NCI-H187 (cell line): ENCODE data around the gene NMRAL1.

Experiments
- DNase-seq, 2 experiments: peaks; one replicate each; lab custom pipeline; 2025; lab: John Stamatoyannopoulos, UW

The NMRAL1 gene

DNA sequence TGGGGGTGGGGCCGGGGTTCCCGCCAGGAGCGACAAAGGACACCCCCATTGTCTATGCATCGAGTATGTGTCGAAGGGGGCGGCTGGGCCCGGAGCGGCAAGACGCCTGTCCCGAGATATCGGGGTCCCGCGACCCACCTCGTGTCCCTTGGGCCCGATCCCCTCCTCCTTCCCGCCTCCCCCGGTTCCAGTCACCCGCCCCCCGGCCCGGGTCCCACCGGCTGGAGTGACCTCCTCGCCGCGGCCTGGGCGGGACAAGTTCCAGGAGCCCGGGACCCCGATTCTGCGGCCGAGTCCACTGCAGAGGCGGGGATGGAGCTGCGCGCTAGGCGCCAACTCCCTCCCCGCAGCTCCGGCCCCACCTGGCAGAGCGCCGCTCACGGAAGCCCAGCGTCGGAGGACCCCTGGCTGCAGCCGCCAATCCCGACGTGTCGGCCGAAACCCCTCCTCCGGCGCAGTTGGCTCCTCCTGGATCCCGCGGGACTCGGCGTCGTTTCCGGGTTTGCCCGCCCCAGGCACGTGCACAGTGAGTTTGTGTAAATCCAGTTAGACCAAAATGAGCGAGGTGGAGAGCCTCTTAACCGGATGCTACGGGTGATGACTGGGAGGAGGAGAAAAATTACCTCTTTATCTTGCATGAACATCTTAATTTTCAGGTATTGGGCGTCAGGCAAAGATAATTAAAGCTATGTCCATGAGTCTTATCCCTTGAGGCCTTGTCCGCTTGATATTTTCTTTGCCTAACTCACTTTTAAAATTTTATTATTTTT is at the start of gene NMRAL1:
Gene NMRAL1, minus strand, starts transcription at position 434 of the 770 bp plus-strand sequence. CDS start 493 bp downstream, outside the sequence.
- DNase-seq: peak; percentile 38 to 69

DNA sequence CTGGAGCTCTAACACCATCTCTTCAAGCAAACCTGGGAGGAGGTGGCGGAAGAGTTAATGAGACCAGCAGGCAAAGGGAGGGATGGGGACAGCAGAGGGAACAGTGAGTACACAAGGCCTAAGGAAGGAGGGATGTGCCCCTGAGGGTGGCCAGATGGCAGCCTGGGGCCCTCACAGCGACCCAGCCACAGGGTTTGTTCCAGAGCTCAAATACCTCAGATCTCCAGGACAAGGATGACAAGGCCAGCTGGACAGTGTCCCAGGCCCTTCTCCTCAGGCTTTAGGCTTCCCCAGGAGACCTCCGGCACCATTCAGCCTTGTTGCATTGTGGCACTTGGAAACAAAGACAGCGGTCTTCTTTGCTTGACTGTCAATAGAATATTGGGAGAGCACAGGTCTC is 49.3 kb upstream of the NMRAL1 start:
- DNase-seq: no peak

DNA sequence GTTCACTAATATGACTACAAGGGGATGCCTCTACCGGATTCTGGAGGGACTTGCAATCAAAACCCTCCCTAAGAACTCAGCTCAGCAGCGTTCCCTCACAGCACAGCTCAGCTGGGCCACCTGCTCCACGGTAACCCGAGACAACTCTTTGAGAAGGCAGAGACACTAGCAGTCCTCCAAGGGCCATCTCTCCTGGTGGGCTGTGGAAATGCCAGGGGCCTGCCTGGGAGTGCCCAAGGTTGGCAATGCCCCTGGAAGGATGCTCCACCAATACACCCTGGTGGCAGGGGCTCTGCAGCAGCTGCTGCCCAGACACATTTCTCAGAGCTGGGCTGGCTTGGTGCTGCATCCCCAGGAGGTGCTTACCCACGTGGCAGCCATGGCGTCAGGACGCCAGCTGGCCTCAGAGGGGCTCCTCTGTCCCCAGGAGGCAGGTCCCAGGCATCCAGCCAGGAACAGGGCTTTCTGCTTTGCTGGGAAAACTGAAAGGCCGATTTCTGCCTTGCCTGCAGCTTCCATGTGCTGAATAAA is 47.7 kb upstream of the NMRAL1 start:
- no peak for DNase-seq

DNA sequence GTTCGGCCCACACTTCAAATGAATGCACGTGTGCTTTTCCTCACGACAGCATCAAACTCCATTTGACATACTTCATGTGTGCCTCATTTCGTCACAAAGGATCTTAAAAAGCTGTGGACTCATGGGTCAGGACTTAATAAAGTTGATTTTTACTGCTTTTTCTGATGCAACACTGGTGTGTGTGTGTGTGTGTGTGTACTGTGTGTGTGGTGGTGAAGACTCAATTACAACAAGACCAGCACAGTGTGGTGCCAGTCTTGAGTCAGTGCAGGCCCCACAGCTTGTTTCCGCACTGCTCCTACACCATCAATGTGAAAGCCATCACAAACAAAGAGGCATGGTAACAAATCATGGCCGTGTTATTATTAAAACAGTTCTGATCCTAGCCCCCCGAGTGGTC is 46.5 kb upstream of the NMRAL1 start:
- DNase-seq: no peak

DNA sequence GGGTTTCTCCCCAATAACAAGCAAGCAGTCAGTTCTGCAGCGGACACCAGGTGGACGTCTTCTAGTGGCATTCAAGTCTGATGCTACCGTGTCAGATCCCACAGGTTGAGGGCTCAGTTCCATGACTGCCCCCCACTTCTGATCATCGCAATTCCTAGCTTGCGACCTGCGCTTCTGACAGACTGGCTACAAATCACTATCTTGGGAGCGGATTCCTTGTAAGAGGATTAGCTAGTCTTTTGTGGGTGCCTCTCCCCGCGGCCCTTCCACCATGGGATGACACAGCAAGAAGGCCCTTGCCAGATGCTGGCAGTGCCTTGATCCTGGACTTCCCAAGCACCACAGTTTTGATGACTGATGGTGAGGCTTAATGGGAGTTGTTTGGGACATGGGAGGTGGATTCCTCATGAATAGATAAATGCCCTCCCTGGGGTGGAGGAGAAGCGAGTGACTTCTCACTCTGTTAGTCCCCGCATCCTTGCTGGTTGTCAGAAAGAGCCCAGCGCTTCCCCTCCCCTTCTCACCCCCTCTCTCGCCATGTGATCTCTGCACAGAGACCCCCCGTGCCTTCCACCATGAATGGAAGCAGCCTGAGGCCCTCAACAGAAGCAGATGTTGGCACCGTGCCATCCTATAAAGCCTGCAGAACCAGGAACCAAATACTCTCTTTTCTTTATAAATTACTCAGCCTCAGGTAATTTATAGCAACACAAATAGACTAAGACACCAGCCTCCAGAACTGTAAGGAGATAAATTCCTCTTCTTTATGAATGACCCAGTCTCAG is 45.0 kb upstream of the NMRAL1 start:
- no peak for DNase-seq

DNA sequence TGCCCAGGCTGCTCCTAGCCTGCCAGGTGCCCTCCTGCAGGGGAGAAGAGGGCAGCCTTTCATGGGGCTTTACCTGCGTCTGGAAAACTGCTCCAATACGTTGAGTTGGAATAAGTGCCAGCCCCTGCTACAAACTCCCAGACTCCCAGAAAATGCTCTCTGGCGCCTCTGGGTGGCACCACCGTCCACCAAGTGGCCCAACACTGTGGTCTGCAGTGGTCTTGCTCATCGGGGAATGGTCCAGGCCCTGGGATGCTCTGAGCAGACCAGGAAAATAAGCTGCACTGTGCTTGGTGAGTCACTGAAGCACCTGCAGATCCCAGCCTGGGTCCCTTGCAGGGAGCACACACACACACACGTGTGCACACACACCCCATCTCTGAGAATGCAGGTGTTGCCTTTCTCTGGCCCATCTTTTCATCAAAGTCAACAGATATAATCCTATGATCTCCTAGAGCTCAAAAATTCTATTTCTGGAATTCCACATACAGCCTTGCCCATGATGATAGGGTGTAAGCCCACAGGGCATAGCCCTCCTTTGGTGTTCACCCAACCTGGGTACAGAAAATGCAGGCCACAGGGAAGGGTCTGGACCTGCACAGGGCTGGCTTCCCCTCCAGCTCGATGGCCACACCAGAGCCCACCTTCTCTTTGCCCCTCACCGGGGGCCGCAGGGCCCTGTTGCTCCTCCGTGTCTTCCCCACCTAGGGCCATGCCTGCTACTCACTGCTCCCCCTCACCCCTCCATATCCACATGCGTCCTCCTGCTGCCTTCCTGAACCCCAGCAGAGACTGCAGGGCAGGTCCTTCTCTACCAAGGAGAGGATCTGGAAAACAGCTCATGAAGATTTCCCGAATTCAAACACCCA is 43.6 kb upstream of the NMRAL1 start:
- no peak for DNase-seq

DNA sequence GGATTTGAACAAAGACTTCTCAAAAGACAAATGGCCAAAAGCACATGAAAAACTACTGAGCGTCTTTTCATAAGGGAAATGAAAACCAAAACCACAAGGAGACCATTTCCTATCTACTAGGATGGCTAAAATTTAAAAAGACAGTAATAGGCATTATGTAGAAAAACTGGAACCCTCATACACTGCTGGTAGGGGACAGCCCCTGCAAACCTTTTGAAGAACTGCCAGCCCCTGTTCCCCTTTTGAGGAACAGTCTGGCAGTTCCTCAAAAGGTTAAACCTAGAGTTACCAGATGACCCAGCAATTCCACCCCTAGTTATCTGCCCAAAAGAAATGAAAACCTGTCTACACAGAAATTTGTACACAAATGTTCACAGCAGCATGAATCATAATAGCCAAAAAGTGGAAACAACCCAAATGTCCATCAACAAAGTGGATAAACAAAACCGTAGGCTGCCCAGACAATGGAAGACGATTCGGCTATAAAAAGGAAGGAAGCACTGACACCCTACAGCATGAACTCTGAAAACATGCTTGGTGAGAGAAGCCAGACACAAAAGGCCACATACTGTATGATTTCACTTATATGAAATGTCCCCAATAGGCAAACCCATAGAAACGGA is 41.3 kb upstream of the NMRAL1 start:
- no peak for DNase-seq

DNA sequence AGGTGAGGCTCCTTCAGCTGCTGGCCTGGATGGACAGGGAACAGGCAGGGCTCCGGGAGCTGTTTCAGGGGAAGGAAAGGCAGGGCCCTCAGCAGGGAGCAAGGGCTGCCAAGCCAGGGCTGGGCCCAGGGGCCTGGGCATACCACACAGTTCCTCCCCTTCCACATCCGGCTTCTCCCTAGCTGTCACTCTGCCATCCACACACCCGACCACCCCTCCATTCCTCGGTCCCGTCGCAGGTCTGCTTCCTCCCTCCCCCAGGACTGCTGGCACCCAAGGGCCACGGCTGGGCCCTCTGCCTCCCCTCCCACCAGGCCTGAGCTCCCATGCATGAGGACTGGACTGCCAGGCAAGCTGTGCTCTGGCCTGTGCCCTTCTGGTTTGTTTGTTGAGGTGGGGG is 40.2 kb upstream of the NMRAL1 start:
- DNase-seq: no peak

DNA sequence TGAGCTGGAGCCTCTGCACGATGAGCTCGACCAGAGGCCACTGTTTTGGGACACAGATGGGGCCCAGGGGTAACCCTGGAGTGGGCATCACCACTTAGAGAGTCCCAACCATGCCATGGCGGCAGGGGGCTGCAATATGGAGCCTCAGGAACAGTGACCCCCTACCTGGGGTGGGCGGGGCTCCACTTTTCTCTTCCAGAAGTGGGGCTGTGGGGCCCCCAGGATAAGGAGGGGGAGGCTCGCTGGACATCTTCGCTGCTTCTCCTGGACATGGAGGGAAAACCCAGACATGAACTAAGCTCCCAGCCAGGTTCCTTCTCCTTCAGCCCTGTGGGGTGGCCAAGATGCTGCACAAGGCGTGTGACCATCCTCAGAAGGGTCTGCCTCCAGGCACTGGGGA is 39.5 kb upstream of the NMRAL1 start:
- no peak for DNase-seq

DNA sequence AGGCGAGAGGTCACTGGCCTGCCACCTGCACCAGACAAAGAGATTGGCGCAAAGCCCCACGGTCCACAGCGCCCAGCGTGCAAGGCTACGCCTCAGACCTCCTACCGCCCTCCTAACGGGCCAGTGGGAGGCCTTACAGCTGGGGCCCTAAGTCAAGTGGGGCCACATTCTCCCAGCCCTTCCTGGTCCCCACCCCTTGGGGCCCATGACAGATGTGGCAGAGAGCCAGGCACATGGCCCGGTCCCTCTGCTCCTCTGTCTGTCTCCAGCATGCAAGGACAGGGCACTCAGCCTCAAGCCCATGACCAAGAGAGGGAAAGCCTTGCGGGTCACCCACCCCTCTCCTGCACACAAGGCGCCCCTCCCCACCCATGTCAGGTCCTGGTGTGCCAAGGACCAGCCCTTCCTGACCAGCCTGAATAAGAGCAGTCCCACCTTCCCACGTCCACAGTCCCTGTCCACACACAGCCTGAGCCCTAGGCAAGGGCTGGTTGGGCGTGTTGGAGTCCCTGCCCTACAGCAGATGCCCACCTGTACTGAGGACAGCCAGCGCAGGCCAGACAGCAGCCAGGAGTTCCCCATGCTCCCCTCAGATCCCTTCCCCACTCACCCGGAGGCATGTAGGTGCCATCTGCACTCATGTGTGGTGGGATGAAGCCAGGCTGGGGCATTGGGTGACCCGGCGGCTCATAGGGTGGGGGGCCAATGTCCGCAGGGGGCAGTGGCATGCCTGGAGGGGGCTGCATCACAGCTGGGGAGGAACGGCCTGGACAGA is 38.8 kb upstream of the NMRAL1 start:
- no peak for DNase-seq

DNA sequence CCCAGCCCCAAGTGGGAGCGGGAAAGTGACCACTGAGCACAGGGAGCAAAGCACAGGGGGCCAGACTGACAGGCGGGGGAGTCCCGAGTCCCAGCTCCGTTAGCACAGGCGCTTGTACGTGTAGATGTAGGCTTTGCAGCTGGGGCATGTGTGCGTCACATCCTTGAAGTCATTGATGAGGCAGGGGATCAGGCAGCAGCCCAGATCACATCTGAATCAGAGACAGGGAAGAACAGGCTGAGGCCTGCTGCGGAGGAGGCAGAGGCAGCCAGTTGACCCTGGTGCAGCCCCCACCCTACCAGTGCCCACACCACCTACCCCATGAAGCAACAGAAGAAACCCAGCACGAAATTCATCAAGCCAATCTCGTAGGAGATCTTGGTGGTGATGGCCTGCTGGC is 38.0 kb upstream of the NMRAL1 start:
- no peak for DNase-seq

DNA sequence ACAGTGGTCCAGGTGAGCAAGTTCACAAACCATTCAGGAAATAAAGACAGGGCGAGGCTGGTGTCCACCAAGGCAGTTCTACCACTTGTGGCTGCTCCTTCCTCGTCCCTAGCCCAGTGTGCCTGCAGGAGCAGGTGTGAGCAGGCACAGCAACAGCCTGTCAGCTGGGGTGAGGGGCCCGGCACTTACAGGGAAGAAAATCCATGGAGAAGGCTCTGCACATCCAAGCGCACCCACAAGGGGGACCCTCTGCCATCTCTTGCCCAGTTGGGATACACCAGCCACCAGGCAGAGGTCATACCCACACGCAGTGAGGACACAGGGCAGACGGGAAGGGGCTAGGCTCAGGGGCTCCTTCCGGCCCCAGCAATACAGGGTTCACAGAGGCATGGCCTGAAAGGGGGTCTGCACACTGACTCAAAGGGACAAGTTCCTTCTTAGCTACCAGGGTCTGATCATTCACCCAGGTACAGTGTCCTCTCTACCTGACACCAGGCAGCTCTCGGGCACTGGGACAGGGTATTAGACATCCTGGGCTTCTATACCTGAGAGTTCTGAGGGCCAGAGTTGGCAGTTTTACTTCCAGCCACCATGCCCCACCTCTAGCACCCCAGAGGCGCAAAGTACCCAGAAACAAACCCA is 37.1 kb upstream of the NMRAL1 start:
- DNase-seq: no peak

DNA sequence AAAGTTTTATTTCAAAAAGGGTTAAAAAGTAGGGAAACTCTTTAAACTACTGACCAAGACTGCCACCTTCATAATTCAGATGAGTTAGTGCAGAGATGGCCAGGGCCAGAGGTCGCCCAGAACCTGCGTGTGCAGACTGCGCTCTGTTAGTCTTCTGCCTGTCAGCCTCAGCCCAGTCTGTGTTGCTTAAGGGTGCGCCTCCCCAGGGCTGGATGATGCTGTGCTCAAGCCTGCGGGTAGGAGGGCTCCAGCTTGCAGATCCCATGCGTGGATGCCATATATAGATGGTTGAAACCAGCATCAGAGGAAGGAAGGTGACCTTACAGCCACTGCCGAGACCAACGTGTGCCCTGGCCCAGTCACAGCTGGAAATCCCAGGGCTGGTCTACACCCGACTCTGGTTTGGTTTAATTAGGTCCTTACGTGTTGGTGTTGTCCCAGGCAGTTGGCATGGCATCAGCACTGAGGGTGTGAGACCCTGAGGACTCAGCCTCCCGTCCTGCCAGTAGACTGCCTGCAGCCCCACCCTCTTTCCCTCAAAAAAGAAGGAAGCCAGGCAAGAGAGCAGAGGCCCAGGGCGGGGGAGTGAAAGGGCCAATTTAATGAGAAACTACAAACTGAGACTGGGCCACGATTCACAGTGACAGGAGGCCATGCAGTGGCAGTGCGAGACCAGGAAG is 36.5 kb upstream of the NMRAL1 start:
- no peak for DNase-seq

DNA sequence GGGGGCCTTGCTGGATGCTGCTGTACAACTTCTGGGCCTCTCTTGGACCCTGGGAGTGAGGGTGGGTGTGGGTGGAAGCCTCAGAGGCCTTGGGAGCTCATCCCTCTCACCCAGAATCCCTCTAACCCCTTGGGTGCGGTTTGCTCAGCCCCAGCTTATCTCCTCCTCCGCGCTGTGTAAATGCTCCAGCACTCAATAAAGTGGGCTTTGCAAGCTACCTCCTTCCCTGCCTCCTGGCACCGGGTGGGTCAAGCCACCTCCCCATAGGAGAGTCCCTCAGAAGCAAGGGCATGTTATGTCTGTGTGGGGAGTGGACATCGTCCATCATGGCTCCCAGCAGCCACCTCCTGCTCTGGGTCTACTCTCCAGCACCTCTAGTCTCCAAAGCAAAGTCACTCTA is 35.7 kb upstream of the NMRAL1 start:
- DNase-seq: no peak

DNA sequence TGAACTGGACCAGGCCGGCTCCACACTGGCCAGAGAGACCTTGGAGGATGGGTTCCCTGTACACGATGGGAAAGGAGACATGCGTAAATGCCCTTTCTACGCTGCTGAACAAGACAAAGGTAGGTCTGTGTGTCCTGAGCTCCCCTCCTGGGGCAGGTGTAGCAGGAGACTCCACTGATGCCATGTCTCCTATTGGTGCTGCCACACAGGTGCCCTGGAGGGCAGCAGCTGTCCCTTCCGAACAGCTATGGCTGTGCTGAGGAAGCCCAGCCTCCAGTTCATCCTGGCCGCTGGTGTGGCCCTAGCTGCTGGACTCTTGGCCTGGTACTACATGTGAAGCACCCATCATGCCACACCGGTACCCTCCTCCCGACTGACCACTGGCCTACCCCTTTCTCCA is 35.0 kb upstream of the NMRAL1 start:
- no peak for DNase-seq

DNA sequence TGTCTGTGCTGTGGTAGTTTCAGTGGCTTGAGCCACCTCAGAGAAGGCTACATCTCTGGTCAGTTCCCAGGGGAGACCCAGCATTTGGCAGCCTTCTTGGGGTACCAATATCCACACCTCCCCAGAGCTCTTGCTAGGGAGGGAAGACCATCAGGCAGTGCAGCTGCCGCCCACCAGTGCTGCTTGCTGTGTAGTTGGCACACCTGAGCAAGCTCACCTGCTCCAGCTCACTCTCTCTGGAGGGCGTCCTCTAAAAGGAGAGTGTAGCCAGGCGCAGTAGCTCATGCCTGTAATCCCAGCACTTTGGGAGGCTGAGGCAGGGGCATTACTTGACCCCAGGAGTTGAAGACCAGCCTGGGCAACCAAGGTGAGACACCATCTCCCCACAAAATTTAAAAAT is 34.4 kb upstream of the NMRAL1 start:
- DNase-seq: no peak

DNA sequence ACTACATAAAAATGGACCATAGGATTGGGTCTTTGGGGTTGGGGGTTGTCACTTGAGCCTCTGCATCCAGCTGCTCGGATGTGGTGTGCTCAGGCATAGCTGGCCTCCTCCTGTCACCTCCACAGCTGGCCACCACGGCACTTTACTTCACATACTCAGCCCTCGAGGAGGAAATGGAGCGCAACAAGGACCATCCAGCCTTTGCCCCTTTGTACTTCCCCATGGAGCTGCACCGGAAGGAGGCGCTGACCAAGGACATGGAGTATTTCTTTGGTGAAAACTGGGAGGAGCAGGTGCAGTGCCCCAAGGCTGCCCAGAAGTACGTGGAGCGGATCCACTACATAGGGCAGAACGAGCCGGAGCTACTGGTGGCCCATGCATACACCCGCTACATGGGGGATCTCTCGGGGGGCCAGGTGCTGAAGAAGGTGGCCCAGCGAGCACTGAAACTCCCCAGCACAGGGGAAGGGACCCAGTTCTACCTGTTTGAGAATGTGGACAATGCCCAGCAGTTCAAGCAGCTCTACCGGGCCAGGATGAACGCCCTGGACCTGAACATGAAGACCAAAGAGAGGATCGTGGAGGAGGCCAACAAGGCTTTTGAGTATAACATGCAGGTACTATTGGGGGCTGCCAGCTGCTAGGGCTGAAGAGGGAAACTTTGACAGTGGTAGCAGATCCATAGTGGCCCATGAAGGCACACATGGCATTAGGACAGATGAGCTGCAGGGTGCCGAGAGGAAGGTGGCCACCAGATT is 33.3 kb upstream of the NMRAL1 start:
- DNase-seq: peak; percentile 4 to 18

DNA sequence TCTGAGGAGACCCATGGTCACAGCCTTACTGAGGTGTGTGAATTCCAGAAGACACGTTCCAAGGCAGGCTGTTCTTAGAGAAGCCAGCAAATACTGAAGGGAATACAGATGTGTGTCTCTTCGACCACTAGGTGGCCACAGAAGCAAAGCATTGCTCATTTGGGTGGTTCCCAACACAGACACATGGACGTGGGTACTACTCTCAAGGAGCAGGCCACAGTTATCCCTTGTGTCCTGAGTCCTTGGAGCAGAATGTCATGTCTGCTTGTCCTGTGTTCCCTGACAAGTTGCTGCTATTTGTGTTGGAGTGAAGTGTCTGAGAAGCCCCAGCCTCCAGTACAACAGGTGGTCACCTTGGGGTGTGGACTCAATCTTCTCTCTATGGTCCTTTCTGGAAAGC is 32.0 kb upstream of the NMRAL1 start:
- DNase-seq: no peak
